GM12891 (cell line): Measurements from ENCODE around the gene GAR1. TPM values are rescaled to one million over a fixed set of nuclear protein-coding genes. Genes with fewer than 3 reads are reported as not detected.
A peak's percentile ranks its signal among the peaks of the same experiment; 100 is the strongest.
"Not testable (repeated sequence)": the region's sequence is repeated elsewhere in the genome, so short reads cannot be mapped to it uniquely, and the experiment has no call there.

Experiments used
- DNase-seq: peaks from one replicate; pipeline ENCODE4 v3.0.0; 2011; ENCODE audit warnings: low spot score; ENCODE audit not compliant: insufficient read length
- FAIRE-seq: peaks from 2 replicates; lab custom pipeline; 2011; peaks lifted over from hg19 to GRCh38; lab: Jason Lieb, UNC
- PAX5 ChIP-seq: IDR thresholded peaks from 2 replicates; pipeline ENCODE4 v1.6.1; 2011; ENCODE audit warnings: low read length, moderate library complexity, mild to moderate bottlenecking; ENCODE audit not compliant: insufficient read depth, severe bottlenecking
- POLR2A ChIP-seq: IDR thresholded peaks from 2 replicates; pipeline ENCODE4 v1.6.1; 2011; ENCODE audit warnings: low read depth, low read length, control low read depth
- POLR2AphosphoS5 ChIP-seq: IDR thresholded peaks from 2 replicates; pipeline ENCODE4 v1.6.1; 2011; ENCODE audit warnings: low read depth, low read length, control low read depth
- POU2F2 ChIP-seq: IDR thresholded peaks from 2 replicates; pipeline ENCODE4 v1.6.1; 2011; ENCODE audit warnings: low read depth, mild to moderate bottlenecking, control low read depth, low read length, moderate library complexity
- SPI1 ChIP-seq: IDR thresholded peaks from 2 replicates; pipeline ENCODE4 v1.6.1; 2011; ENCODE audit warnings: low read depth, low read length, control low read depth
- TAF1 ChIP-seq: IDR thresholded peaks from 2 replicates; pipeline ENCODE4 v1.6.1; 2011; ENCODE audit warnings: low read depth, low read length, control low read depth
- polyA plus RNA-seq: library from polyadenylated mRNA; unstranded; fragments of >200 nt; gene quantifications from one replicate; pipeline ENCODE4 v1.2.1, GENCODE V29; 2012; ENCODE audit warnings: low read depth, missing spikeins, inconsistent platforms; ENCODE audit not compliant: missing spikeins

The GAR1 gene
- polyA plus RNA-seq: 44.5 TPM

GRCh38 chr4:109815151-109816081 is at the start of gene GAR1:
TSS of gene GAR1 (plus strand) at chr4:109815762. CDS start at chr4:109816165, 403 bp downstream.
- TF ChIP-seq POU2F2: no peak
- TF ChIP-seq TAF1: peak; percentile 65; the same call in 1 of the 2 replicates
- TF ChIP-seq POLR2AphosphoS5: peak; percentile 77
- peak; percentile 83 for TF ChIP-seq POLR2A
- no peak for TF ChIP-seq SPI1
- TF ChIP-seq PAX5: no peak

DNA sequence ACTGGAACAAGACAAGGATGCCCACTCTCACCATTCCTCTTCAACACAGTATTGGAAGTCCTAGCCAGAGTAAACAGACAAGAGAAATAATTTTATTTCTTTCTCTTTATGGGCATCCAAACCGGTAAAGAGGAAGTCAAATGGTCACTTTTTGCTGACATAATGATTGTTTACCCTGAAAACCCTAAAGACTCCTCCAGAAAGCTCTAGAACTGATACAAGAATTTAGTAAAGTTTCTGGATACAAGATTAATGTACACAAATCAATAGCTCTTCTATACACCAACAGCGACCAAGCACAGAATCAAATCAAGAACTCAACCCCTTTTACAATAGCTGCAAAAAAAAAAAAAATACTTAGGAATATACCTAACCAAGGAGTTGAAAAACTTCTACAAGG is 33.5 kb upstream of the GAR1 start:
- not testable (repeated sequence) for FAIRE-seq, DNase-seq

More at GRCh38 chr4:109815151-109816081, at the start of gene GAR1:
- FAIRE-seq (peak; percentile 98), DNase-seq (peak; percentile 69)

DNA sequence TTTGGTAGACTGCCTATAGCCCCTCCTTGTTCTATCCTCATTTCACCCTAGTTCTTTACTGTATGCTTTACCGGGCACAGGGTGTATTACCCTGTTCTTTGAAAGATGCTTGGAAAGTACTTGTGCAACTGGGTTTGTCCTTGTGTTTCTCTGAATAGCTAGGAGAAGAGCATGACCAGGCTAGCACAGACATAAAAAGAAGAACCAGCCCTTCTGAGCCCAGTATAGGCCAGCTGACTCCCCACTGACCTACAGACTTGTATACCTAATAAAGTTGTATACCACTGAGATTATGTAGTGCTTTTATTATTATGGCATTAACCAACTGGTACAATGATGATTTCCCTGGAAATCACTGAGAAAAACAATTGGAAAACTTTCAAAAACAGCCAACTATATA is 28.7 kb upstream of the GAR1 start:
- DNase-seq (no peak), FAIRE-seq (no peak)
- TF ChIP-seq PAX5 (no peak), SPI1 (no peak), TAF1 (no peak), POLR2A (no peak), POU2F2 (no peak), POLR2AphosphoS5 (no peak)

GRCh38 chr4:109787807-109788206 is 27.8 kb upstream of the GAR1 start:
- FAIRE-seq (no peak), DNase-seq (no peak)
- no peak for TF ChIP-seq SPI1
- no peak for TF ChIP-seq TAF1
- TF ChIP-seq PAX5: no peak
- no peak for TF ChIP-seq POLR2A
- no peak for TF ChIP-seq POU2F2
- TF ChIP-seq POLR2AphosphoS5: no peak

DNA sequence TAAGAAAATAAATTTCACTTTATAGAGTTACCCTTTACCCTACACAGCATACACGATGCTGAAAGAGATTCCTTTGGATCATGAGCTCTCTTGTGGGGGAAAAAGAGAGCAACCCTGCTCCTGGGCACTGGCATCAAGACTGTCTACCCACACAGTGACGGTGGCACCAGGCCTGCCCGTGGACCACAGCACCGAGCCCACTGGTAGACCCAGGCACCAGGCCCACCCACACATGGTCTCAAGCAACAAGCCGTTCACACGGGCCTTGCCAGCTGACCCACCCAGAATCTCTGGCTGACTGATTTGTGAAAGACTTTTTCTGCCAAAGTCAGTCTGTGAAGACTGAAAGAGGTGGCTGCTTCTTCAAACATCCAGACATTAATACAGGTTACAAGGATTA is 20.5 kb upstream of the GAR1 start:
- TF ChIP-seq POU2F2 (no peak), SPI1 (no peak), POLR2A (no peak), PAX5 (no peak), TAF1 (no peak), POLR2AphosphoS5 (no peak)
- FAIRE-seq: no peak
- no peak for DNase-seq

DNA sequence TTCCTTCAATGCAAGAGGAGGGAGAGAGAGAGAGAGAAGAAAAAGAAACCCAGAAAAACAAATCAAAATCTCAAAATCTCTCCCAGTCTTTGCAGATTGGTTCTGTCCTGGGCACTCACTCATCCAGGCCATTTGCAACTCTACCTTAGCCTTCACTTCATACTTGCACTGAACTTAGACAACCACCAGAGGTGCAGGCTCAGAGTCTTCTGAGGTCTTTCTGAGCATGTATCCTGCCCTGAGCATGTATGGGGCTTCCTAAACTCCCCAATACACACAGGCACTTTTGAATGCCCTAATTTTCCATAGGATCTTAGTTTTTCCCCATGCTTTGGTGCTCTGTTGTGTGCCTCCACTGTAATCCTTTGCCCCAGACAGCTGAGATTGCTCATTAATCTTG is 16.7 kb upstream of the GAR1 start:
- no peak for FAIRE-seq
- no peak for DNase-seq
- TF ChIP-seq PAX5: no peak
- TF ChIP-seq POLR2A: no peak
- TF ChIP-seq SPI1: no peak
- TF ChIP-seq POU2F2: no peak
- no peak for TF ChIP-seq POLR2AphosphoS5
- no peak for TF ChIP-seq TAF1

GRCh38 chr4:109801099-109801789 is 14.3 kb upstream of the GAR1 start:
- no peak for DNase-seq
- TF ChIP-seq PAX5 (no peak), TAF1 (no peak)
- no peak for FAIRE-seq

GRCh38 chr4:109801895-109802319 is 13.7 kb upstream of the GAR1 start, which contains the start of gene CFI:
TSS of gene CFI (minus strand) at chr4:109801999. CDS start at chr4:109801971, 28 bp downstream.
- no peak for FAIRE-seq
- DNase-seq: no peak
- TF ChIP-seq PAX5 (no peak), POU2F2 (no peak), SPI1 (no peak), POLR2A (no peak), POLR2AphosphoS5 (no peak), TAF1 (no peak)

- TF ChIP-seq SPI1 (no peak), PAX5 (no peak), POLR2A (no peak), TAF1 (no peak), POU2F2 (no peak), POLR2AphosphoS5 (no peak)
- DNase-seq (peak; percentile 4), FAIRE-seq (peak; percentile 77)
These were observed 11.5 kb upstream of the GAR1 start for GRCh38 chr4:109803924-109804571.
